ENCODE results near the gene DRGX.

The DRGX gene

GRCh38 chr10:49361178-49361554, 34.7 kb downstream of the DRGX start:
- no peak for DNase-seq

GRCh38 chr10:49360271-49361177, 35.4 kb downstream of the DRGX start:
- DNase-seq: no peak

DNA sequence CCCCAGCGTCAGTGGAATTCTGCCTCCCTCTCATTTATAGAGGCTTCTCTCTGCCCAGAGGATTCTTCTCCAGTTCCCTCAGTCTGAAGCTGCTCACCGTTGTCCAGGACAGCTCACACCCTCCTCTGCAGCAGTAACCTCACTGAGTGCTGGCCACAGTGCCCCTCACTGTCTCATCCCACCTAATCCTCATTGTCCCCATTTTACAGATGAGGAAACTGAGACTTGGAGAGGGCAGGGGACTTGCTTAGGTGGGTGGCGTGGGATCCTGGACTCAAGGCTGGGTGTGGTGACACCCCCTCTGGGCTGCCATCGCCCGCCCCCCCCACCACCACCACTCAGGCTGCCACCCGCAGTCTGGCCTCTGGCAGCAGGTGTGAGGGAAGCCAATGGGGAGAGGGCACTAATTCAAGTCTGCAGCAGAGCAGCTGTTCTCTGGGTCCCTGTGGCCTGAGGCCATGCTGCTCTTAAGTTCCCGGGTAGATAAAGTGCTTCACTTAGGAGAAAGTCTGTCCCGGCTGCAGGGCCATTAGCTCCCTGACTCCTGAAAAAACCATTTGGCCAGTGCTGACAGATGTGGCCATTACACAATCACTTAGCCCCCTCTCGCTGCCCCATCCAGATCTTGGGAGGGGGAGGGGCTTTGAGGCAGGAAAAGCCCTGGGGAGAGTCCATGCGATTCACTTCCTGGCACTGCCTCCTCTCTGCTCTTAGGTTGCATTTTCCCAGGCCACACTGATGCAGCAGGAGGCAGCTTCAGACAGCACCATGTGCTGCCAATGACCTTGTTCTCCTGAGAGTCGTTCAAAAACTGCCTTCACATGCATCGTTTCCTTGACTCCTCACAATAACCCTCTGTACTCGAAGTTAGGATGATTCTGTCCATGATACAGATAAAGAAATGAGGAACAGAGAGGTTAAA, 36.3 kb downstream of the DRGX start:
- DNase-seq: no peak

DNA sequence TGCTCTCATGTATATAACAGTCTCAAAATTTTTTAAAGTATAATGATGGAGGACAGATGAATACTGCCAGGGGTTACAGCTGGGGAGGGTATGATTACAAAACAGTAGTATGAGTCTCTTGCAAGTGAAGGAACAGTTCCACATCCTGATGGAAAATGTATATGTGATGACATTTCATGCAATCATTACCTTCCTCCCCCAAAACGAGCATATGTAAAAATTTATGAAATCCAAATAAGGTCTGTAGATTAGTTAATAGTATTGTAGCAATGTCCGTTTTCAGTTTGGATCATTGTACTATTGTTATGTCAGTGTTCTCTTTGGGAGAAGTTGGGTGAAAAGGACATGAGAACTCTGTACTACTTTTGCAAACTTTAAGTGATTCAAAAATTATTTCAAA, 38.0 kb downstream of the DRGX start:
- no peak for DNase-seq

DNA sequence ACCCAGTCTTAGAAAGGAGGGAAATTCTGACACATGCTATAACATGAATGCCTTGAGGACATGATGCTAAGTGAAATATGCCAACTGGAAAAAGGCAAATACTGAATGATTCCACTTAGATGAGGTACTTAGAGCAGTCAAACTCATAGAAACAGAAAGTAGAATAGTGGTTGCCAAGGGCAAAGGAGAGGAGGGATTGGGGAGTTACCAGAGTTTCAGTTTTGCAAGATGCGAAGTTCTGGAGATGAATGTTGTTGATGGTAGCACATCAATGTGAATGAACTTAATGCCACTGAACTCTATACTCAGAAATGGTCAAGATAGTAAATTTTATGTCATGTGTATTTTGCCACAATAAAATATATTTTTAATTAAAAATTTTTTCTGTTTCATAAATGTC, 38.9 kb downstream of the DRGX start:
- no peak for DNase-seq

DNA sequence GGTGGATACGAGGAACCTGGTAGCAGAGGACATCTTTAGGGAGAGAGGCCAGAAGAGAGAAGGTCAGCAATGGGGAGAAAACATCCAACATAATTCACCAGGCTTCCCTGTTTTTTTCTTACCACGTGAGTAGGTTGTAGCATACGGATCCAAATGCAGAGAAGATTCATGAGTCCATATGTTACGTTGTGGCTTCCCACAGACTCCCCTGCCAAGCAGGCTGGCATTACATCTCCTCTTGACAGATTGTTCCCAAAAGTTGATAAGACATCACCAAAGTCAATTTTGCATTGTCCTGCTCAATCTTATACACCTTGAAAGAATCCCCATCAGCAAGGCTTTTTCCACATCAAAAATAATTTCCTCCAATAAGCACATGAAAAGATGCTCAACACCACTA, 39.7 kb downstream of the DRGX start:
- no peak for DNase-seq

GRCh38 chr10:49355221-49355620, 40.7 kb downstream of the DRGX start:
- no peak for DNase-seq

DNA sequence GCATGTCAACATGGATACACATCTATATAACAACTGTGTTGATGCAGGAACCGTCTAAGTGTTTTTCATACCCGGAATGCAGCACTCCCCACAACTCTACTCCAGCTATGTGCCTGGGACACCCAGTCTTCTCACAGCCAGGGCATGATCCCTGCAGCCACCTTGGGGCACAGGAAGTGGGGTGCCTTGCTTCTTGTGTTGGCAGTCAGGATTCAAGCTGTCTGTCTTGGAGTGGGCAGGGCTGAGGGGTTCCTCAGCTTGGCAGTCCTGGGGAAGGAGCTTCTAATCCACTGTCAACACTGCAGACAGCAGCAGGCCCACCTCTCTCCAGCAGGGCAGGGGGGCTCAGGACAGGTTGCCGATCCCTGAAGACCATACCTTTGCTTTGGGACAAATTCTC, 41.3 kb downstream of the DRGX start:
- no peak for DNase-seq

DNA sequence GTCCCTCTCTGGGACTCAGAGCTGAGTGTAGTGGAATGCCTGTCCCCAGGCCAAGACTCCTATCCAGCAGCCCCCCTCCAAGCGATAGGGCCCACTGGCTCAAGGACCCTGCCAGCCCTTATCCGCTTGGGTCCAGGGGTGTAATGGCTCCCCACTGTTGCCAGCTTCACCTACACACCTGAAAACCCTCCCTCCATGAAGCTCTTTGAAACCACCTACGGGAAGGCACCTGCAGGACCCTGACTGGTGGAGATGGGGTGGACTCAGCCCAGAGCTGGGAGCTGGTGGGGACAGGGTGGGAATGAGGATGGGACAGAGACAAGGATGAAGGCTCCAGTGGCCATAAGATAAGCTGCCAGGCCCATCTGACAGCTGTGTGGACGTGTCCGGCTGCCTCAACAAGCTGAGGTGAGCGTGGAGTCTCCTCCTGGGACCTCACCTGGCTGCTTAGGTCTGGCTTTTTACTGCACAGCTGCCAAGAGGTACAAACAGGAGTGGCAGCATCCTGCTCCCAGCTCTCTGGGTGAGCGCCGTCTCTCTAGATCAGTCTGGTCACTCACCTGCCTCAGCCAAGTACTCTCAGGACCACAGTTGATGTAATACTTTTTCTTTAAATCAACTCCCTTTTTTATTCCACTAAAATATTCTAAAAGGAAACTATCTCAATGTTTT, 41.9 kb downstream of the DRGX start:
- no peak for DNase-seq

DNA sequence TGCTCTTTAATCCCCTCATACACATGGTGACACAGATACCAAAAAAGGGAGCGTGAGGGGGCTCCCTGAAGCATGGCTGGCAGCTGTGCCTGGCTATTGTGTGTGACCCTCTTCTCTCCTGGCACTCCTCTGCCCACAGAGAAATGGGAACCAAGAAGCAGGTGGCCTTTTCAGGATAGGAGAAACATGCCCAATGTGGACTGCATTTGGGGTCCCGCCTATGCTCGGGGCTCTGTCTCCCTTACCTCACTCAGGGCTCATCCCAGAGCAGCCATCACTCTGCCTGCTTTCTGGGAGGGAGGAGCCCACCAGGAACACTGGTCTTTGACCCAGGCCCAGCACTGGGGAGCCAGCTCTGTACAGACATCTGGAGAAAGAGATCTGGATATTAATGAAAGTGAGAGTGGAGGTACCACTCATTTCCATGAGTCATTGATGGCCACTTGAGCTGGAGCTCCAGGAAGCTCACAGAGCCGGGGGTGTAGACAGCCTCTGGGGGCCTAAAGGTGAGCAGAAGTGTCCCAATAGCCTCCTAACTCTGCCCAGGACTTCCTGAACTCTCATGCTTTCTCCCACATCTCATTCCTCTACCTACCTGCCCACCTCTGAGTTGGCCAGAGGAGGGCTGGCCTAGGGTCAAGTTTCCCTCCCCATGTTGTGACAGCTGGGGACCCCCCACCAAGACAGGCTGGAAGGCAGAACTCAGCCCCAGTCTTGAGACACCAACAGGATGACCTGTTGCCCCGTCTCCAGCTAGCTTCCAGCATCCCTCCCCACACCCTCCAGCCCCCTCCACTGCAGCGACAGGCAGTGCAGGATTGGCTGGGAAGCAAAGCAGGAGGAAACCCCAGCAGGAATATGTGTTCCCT, 42.6 kb downstream of the DRGX start:
- DNase-seq: no peak

DNA sequence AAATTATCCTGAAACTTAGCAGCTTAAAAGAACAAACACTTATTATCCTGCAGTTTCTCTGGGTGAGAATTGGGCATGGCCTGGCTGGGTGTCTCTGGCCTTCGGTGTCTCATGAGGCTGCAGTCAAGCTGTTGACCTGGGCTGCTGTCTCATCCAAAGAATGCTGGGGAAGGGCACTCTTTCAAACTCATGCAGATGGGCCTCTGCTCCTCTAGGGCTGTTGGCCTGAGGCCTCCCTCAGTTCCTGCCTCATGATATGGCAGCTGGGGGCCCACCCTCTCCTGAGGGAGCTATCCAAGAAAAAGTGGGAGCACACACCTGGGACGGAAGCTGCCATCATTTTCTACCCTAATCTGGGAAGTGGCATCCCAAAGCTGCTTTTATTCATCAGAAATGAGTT, 43.6 kb downstream of the DRGX start:
- DNase-seq: no peak

GRCh38 chr10:49351669-49352068, 44.2 kb downstream of the DRGX start:
- DNase-seq: no peak

DNA sequence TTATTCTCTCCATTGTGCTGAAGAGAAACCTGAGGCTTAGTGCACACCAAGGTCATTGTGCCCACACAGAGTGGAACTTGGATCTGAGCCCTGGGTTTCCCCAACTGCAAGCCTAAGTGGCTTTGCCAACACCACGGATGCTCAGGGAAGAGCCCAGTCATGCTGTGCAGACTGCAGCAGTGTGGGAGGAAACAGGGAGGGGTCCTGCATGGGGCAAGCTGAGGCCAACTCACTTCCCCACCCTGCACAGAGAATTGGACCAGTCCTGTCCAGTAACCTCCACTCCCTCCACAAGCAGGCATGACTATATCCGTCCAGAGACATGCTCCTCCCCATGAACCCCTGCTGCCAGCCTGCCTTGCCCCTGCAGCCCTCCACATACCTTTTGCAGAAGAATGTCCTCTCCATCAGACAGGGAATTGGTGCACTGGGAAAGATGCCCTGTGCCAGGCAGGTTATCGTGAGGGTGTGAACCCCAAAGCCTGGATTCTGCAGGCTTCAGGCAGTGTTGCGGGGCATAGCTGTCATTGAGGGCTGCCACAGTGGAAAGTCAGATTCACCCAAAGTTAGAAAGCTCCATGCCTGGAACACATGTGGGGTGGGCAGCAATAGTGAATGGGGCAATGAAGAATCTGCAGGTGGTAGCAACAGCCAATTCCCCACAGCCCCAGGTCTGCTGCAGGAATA, 44.9 kb downstream of the DRGX start:
- no peak for DNase-seq

DNA sequence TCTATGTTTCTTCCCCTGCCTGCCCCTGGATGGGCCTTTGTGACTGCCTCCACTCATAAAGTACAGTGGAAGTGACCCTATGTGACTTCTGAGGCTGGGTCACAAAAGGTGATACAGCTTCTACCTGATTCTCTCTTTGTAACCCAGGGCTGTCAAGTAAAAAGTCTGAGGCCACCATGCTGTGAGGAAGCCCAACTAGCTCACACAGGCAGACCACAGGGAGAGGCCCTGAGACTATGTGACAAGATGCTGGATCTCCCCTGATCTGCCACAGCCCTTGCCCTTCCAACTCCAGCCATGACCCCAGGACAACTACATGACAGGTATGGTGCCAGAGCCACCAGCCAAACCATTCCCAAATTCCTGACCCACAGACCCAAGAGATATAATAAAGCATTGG, 45.8 kb downstream of the DRGX start:
- DNase-seq: no peak

- DNase-seq: no peak
These were observed 46.5 kb downstream of the DRGX start for GRCh38 chr10:49349390-49349789.

- DNase-seq: no peak
These were observed 47.3 kb downstream of the DRGX start for GRCh38 chr10:49348593-49348992.

GRCh38 chr10:49347827-49348226, 48.1 kb downstream of the DRGX start:
- DNase-seq: no peak

DNA sequence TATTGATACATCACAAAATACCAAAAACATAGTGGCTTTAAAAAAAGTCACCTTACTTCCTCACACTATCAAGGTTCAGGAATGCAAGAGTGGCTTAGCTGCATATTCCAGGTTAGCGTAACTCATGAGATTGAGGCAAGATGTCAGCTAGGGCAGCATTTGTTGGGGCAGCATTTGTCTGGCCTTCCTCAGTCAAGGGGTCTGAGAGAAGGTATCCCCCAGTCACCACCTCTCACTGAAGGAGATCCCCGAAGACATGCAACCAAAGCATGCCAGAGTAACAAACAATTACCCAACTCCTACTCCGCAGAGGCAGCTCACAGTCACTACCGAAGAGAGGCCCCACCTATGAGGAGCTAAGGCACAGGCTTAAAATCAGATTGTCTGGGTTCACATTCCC, 48.5 kb downstream of the DRGX start:
- no peak for DNase-seq

DNA sequence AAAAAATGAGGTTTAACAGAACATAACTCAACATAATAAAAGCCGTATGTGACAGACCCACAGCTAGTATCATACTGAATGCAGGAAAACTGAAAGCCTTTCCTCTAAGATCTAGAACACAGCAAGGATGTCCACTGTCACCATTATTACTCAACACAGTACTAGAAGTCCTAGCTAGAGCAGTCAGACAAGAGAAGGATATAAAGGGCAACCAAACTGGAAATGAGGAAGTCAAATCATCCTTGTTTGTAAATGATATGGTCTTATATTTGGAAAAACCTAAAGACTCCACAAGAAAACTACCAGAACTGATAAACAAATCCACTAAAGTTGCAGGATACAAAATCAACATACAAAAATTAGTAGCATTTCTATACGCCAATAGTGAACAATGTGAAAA, 51.0 kb downstream of the DRGX start:
- DNase-seq: no peak

GRCh38 chr10:49338604-49339003, 57.3 kb downstream of the DRGX start:
- DNase-seq: no peak

DNA sequence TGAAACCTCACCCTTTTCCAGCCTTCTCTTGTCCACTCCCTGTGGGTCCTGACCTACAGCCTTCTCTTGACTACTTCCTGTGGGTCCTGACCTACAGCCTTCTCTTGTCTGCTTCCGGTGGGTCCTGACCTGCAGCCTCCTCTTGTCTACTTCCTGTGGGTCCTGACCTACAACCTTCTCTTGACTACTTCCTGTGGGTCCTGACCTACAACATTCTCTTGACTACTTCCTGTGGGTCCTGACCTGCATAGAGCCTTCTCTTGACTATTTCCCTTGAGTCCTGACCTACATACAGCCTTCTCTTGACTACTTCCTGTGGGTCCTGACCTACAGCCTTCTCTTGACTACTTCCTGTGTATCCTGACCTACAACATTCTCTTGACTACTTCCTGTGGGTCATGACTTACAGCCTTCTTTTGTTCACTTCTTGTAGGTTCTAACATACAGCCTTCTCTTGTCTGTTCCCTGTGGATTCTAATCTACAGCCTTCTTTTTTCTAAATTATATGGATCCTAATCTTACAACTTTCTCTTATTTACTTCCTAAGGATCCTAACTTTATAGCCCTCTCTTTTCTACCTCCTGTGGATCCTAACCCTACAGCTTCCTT, 60.4 kb downstream of the DRGX start:
- DNase-seq: no peak

Data from activated CD8-positive, alpha-beta memory T cell treated with anti-CD3 and anti-CD28 coated beads, Interleukin-2, amount 50 U/mL, for 4 hours (primary cell).